ENCODE data around the gene PITPNB. TPM values are rescaled to one million over a fixed set of nuclear protein-coding genes. Genes with fewer than 3 reads are reported as not detected.

The PITPNB gene
- total RNA-seq, 1 experiment from 2014 or later: 23.8 TPM

DNA sequence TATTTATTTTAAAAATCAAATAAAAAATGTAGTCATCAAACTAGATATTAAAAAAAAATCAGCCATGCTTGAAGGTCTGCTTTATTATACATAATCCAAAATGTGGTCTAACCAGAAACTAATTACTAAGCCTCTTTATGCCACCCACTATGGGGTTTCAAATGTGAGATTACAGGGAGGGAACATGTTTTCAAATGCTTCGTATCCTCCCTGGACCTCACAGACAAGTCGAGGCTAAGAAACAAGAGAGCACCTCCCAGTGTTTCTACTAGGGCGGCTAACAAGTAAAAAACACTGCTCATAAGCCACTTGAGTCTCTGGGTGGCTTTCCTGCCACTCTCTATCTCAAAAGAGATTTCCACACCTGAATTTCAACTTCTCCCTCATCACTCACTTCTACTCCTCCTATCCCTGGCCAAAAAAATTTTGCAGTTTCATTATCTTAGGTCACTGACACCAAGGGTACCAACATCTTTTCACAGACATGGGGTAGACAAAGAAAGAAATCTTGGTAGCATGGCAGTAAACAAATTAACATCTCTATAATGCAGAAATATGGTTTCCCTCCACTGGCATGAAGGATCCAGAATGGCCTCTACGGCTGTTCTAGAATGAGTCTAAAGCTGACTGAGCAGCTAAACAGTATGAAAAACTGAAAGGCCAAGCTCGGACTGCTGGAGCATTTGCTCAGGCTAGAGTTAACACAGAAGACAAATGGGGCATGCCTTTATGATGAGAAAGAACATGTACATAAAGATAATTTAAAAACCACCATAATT is 50.9 kb downstream of the PITPNB start:
- H3K4me1 ChIP-seq (ENCODE audit: low read length): no peaks in the 10 kb centered on the region
- no peaks in the 10 kb centered on the region for H3K27me3 ChIP-seq (ENCODE audit: low read length)
- H3K9me3 ChIP-seq (ENCODE audit: low read length): no peaks in the 10 kb centered on the region
- H3K27ac ChIP-seq (ENCODE audit: low read length): no peak overlapping the region
- H3K9me2 ChIP-seq (replicated peaks; ENCODE audit: insufficient read depth, low read length): no peaks in the 10 kb centered on the region
- no peak for DNase-seq
- H4K20me1 ChIP-seq (ENCODE audit: insufficient read depth, low read depth, low read length): no peaks in the 10 kb centered on the region
- H3K4me2 ChIP-seq (ENCODE audit: low read depth, low read length, poor library complexity, severe bottlenecking): no peak overlapping the region
- no peak overlapping the region for H2AFZ ChIP-seq (ENCODE audit: low read length)
- H3K4me3 ChIP-seq (ENCODE audit: low read length): no peak overlapping the region
- peaks cover 16% of the 10 kb centered on the region; the same call in 1 of the 2 replicates for H3K36me3 ChIP-seq (ENCODE audit: insufficient read depth, low read length)
- H3K9ac ChIP-seq (ENCODE audit: low read length): no peak overlapping the region
- peaks cover 73% of the 10 kb centered on the region for H3K79me2 ChIP-seq (ENCODE audit: low read length)

DNA sequence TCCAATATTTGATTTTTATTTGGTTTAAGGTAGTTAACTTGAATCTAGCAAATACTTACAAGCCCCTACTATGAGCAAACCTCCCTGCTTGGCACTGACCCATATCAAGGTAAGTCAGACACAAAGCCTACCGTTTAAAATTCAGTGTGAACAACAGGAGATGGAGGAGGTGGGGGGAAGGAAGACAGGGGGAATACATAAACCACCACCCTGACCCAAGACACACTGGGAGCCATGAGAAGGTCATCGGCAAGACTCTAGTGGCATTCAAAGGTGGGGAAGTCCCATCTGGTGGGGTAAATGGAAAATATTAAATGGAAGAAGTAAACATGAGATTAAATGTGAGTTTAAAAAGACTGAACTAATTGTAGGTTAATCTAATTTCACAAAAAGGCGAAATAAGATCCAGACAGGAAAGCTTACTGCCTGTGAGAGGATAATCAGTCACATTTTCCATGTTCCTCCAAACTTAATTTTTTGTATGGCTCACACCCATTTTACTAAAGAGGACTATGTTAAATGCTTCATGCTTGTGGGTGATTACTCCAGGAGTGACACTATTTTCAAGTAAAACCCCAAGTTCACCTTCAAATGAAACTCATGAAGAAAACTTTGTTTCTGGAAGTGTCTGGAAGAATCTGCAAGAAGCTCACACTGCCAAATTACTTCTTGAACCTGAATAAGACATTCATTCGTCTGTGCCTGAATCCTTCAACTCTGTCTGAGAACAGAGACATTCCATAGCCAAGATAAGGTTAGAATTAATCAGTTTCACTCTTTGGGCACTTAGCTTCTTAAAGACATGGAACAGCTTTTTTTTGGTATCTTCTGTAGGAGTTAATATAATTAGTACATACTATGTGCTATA is 51.7 kb downstream of the PITPNB start:
- Histone ChIP-seq H3K4me2 (ENCODE audit: low read depth, low read length, poor library complexity, severe bottlenecking) (no peak overlapping the region), H3K27ac (ENCODE audit: low read length) (no peak overlapping the region)
- no peak for DNase-seq

DNA sequence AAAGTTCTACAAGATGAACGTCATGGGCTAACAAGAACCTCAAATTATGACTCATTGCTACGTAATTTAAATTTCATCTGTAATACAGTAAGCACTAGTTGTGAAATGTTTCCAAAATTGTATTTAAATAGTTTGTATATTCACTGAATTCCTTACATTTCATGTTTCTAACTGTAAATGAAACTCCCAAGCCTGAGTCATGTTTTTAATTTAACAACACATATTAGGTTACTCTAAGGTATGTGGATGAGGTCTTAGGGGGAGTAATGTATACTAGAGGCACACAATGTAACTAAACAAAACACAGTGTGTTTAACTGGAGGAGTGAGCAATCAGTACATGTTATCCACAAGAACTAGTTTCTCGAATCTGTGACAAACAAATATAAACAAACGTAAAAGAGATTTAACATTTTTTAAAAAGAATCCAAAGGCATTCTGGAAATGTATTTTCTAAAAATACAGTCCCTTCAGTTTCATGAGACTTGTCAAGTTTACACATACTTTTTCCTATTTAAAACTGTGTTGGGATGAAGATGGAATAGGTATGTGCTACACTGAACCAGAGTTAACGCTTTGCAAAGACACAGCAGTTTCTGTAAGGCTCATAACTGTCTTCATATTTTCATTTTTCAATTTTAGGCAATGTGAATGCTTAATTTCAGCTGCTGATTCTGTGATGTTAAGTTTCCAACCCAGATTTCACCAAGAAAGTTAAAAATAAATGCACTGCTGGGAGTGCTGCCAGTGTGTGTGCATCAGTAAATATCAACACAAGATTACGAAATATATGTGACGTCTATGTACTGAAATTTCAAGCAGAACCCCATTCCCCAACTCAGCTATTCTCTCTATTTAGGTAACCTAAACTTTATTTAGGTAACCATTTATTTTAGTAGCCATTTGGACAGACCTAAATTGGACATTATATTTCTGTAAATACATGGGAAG is 52.6 kb downstream of the PITPNB start:
- peaks cover 9% of the 10 kb centered on the region; the same call in 1 of the 2 replicates for H3K36me3 ChIP-seq (ENCODE audit: insufficient read depth, low read length)
- no peak for DNase-seq
- H3K9ac ChIP-seq (ENCODE audit: low read length): no peak overlapping the region
- H2AFZ ChIP-seq (ENCODE audit: low read length): no peak overlapping the region
- H3K4me2 ChIP-seq (ENCODE audit: low read depth, low read length, poor library complexity, severe bottlenecking): no peak overlapping the region
- H3K9me2 ChIP-seq (replicated peaks; ENCODE audit: insufficient read depth, low read length): no peaks in the 10 kb centered on the region
- no peak overlapping the region for H3K27ac ChIP-seq (ENCODE audit: low read length)
- no peaks in the 10 kb centered on the region for H3K27me3 ChIP-seq (ENCODE audit: low read length)
- no peaks in the 10 kb centered on the region for H3K9me3 ChIP-seq (ENCODE audit: low read length)
- no peak overlapping the region for H3K4me3 ChIP-seq (ENCODE audit: low read length)
- H3K79me2 ChIP-seq (ENCODE audit: low read length): peaks cover 74% of the 10 kb centered on the region
- H4K20me1 ChIP-seq (ENCODE audit: insufficient read depth, low read depth, low read length): no peaks in the 10 kb centered on the region
- H3K4me1 ChIP-seq (ENCODE audit: low read length): no peaks in the 10 kb centered on the region

More for the DNA sequence above, 51.7 kb downstream of the PITPNB start:
- peaks cover 11% of the 10 kb centered on the region; the same call in 1 of the 2 replicates for H3K36me3 ChIP-seq (ENCODE audit: insufficient read depth, low read length)
- H2AFZ ChIP-seq (ENCODE audit: low read length): no peak overlapping the region
- no peaks in the 10 kb centered on the region for H3K9me2 ChIP-seq (replicated peaks; ENCODE audit: insufficient read depth, low read length)
- H3K9me3 ChIP-seq (ENCODE audit: low read length): no peaks in the 10 kb centered on the region
- no peaks in the 10 kb centered on the region for H4K20me1 ChIP-seq (ENCODE audit: insufficient read depth, low read depth, low read length)
- H3K27me3 ChIP-seq (ENCODE audit: low read length): no peaks in the 10 kb centered on the region
- H3K9ac ChIP-seq (ENCODE audit: low read length): no peak overlapping the region
- H3K4me1 ChIP-seq (ENCODE audit: low read length): no peaks in the 10 kb centered on the region
- no peak overlapping the region for H3K4me3 ChIP-seq (ENCODE audit: low read length)
- peaks cover 76% of the 10 kb centered on the region for H3K79me2 ChIP-seq (ENCODE audit: low read length)

DNA sequence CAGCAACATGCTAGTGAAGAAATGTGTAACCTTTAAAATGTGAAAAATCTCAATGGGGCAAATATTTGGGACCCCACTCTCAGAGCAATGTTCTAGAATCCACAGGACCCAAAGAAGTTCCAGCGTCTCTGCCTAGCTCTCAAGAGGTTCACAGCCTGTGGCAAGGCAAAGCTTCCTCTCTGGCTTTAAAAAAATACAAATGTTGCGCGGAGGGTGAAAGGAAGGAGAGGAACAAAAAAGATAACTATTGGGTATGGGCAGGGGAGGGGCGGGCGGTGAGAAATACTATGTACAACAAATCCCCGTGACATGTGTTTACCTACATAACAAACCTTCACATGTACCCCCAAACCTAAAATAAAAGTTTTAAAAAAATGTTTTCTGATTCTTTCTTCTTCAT is 53.6 kb downstream of the PITPNB start:
- H3K4me1 ChIP-seq (ENCODE audit: low read length): no peaks in the 10 kb centered on the region
- no peak overlapping the region for H3K4me3 ChIP-seq (ENCODE audit: low read length)
- H4K20me1 ChIP-seq (ENCODE audit: insufficient read depth, low read depth, low read length): no peaks in the 10 kb centered on the region
- H3K9me2 ChIP-seq (replicated peaks; ENCODE audit: insufficient read depth, low read length): no peaks in the 10 kb centered on the region
- peaks cover 2% of the 10 kb centered on the region; the same call in 1 of the 2 replicates for H3K36me3 ChIP-seq (ENCODE audit: insufficient read depth, low read length)
- no peak for DNase-seq
- H3K9ac ChIP-seq (ENCODE audit: low read length): no peak overlapping the region
- no peak overlapping the region for H3K27ac ChIP-seq (ENCODE audit: low read length)
- H3K79me2 ChIP-seq (ENCODE audit: low read length): peaks cover 66% of the 10 kb centered on the region
- no peak overlapping the region for H2AFZ ChIP-seq (ENCODE audit: low read length)
- no peaks in the 10 kb centered on the region for H3K27me3 ChIP-seq (ENCODE audit: low read length)
- no peaks in the 10 kb centered on the region for H3K9me3 ChIP-seq (ENCODE audit: low read length)
- no peak overlapping the region for H3K4me2 ChIP-seq (ENCODE audit: low read depth, low read length, poor library complexity, severe bottlenecking)

DNA sequence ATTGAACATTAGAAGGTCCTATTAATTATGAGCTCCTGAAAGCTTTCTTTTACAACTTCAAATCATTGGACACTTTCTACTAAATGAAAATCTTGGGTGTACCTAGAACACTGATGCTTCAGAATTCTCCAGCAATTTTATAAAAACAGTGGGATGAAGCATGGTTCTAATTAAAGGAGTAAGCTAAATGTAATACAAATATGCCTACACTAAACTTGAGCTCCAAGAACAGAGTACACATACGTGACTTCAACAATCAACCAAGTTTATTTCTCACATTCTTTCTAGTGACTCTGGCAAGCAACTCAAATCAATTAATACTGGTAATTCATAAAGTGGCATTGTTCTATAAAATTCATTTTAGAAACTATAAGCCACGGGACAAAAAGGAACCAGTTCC is 55.5 kb downstream of the PITPNB start:
- Histone ChIP-seq H3K79me2 (ENCODE audit: low read length) (peaks cover 51% of the 10 kb centered on the region), H3K27ac (ENCODE audit: low read length) (no peak overlapping the region), H3K4me2 (ENCODE audit: low read depth, low read length, poor library complexity, severe bottlenecking) (no peak overlapping the region), H2AFZ (ENCODE audit: low read length) (no peak overlapping the region), H3K9me2 (replicated peaks; ENCODE audit: insufficient read depth, low read length) (no peaks in the 10 kb centered on the region), H3K9me3 (ENCODE audit: low read length) (no peaks in the 10 kb centered on the region), H3K4me3 (ENCODE audit: low read length) (no peak overlapping the region), H3K27me3 (ENCODE audit: low read length) (no peaks in the 10 kb centered on the region), H4K20me1 (ENCODE audit: insufficient read depth, low read depth, low read length) (no peaks in the 10 kb centered on the region), H3K9ac (ENCODE audit: low read length) (no peak overlapping the region), H3K36me3 (ENCODE audit: insufficient read depth, low read length) (peaks cover 6% of the 10 kb centered on the region; the same call in 1 of the 2 replicates), H3K4me1 (ENCODE audit: low read length) (no peaks in the 10 kb centered on the region)
- DNase-seq: no peak

DNA sequence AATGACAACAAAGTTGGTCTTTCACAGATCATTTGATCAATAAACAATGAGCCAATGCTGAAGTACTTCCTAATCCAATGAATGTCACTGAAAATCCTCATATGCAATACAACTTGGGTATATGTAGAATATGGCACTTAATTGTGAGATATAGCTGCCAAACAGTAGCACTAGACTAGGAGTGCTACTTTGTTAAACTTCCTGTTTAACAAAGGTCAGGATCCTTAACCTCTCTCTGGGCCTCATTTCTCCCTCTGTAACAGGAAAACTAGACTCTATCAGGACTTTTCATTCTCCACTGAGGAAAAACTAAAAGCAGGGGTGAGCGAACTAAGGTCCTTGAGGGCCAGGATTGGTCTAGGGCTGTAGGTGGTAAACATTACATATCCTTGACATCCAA is 56.1 kb downstream of the PITPNB start:
- Histone ChIP-seq H2AFZ (ENCODE audit: low read length) (no peak overlapping the region), H3K27ac (ENCODE audit: low read length) (no peak overlapping the region), H3K4me1 (ENCODE audit: low read length) (no peaks in the 10 kb centered on the region), H4K20me1 (ENCODE audit: insufficient read depth, low read depth, low read length) (no peaks in the 10 kb centered on the region), H3K4me3 (ENCODE audit: low read length) (no peak overlapping the region), H3K27me3 (ENCODE audit: low read length) (no peaks in the 10 kb centered on the region), H3K9ac (ENCODE audit: low read length) (no peak overlapping the region), H3K9me2 (replicated peaks; ENCODE audit: insufficient read depth, low read length) (no peaks in the 10 kb centered on the region), H3K36me3 (ENCODE audit: insufficient read depth, low read length) (peaks cover 12% of the 10 kb centered on the region; the same call in 1 of the 2 replicates), H3K79me2 (ENCODE audit: low read length) (peaks cover 46% of the 10 kb centered on the region), H3K9me3 (ENCODE audit: low read length) (no peaks in the 10 kb centered on the region), H3K4me2 (ENCODE audit: low read depth, low read length, poor library complexity, severe bottlenecking) (no peak overlapping the region)
- DNase-seq: no peak

DNA sequence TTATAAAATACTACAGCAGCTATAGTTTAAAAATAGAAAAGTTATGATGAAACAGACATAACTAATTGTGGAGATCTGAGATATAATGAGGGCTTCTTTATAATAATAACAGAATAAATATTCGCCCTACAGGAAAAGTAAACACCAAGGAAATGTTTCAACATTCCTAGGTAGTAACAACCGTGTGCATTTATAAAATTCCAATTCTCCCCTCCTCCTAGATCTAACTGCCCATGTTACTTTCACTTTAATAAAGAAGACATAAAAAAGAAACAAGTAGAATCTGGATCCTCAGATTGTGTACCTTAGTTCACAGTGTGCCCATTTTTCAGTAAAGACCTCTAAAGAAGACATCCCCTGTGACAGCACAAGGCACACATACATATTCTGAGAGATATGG is 59.7 kb downstream of the PITPNB start:
- Histone ChIP-seq H4K20me1 (ENCODE audit: insufficient read depth, low read depth, low read length) (no peaks in the 10 kb centered on the region), H3K79me2 (ENCODE audit: low read length) (peaks cover 18% of the 10 kb centered on the region), H3K9me2 (replicated peaks; ENCODE audit: insufficient read depth, low read length) (no peaks in the 10 kb centered on the region), H3K27ac (ENCODE audit: low read length) (no peak overlapping the region), H3K4me2 (ENCODE audit: low read depth, low read length, poor library complexity, severe bottlenecking) (no peak overlapping the region), H3K9ac (ENCODE audit: low read length) (no peak overlapping the region), H3K9me3 (ENCODE audit: low read length) (no peaks in the 10 kb centered on the region), H3K4me1 (ENCODE audit: low read length) (no peaks in the 10 kb centered on the region), H3K36me3 (ENCODE audit: insufficient read depth, low read length) (peaks cover 32% of the 10 kb centered on the region), H3K27me3 (ENCODE audit: low read length) (no peaks in the 10 kb centered on the region), H2AFZ (ENCODE audit: low read length) (no peak overlapping the region), H3K4me3 (ENCODE audit: low read length) (no peak overlapping the region)
- no peak for DNase-seq
